ENCODE data around the gene CEP20.
"Not testable (repeated sequence)": the region's sequence is repeated elsewhere in the genome, so short reads cannot be mapped to it uniquely, and the experiment has no call there.

DNA sequence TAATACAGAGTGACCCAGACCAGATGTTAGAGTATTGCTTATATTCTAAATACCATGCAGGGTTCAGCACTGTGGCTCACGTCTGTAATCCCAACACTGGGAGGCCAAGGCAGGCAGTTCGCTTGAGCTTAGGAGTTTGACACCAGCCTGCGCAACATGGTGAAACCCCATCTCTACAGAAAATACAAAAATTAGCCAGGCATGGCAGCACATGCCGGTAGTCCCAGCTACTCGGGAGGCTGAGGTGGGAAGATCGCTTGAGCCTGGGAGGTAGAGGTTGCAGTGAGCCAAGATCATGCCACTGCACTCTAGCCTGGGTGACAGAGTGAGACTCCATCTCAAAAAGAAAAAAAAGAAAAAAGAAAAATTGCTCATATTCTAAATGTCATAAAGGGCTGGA, 37.8 kb downstream of the CEP20 start:
- TF ChIP-seq EZH2 (IDR thresholded peaks at IDR 0.05; ENCODE audit: borderline replicate concordance, low read depth, low read length, severe bottlenecking): not testable (repeated sequence)
- TF ChIP-seq, protein P1, sequence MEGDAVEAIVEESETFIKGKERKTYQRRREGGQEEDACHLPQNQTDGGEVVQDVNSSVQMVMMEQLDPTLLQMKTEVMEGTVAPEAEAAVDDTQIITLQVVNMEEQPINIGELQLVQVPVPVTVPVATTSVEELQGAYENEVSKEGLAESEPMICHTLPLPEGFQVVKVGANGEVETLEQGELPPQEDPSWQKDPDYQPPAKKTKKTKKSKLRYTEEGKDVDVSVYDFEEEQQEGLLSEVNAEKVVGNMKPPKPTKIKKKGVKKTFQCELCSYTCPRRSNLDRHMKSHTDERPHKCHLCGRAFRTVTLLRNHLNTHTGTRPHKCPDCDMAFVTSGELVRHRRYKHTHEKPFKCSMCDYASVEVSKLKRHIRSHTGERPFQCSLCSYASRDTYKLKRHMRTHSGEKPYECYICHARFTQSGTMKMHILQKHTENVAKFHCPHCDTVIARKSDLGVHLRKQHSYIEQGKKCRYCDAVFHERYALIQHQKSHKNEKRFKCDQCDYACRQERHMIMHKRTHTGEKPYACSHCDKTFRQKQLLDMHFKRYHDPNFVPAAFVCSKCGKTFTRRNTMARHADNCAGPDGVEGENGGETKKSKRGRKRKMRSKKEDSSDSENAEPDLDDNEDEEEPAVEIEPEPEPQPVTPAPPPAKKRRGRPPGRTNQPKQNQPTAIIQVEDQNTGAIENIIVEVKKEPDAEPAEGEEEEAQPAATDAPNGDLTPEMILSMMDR (IDR thresholded peaks at IDR 0.05; ENCODE audit: borderline replicate concordance, extremely low read depth, low read length, poor library complexity, severe bottlenecking): not testable (repeated sequence)

Data from DND-41 (cell line).